ENCODE measurements around the gene DDOST. TPM values are rescaled to one million over a fixed set of nuclear protein-coding genes. Genes with fewer than 3 reads are reported as not detected.

DDOST gene
- polyA plus RNA-seq, 1 of the 3 experiments (the other 2 are of a cell fraction), result 602 TPM

DNA sequence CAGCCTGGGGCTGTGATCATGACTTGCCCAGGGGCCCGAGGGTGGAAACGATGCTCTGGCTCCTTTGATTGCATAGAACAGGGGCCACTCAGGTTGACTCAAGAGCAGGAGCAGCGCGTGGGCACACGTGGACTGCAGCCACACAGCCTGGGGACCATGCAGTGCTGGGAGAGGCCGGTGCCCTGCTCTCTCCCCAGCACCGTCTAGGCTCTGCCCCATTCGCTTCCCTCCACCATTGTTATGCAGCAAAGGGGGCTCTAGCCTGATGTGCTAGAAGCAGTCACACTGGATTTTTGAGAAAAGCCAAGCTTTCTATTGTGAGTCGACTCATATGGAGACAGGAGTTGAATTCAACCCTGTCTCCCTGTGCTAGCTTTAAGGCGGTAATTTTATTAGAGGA is 19.2 kb downstream of the DDOST start:
- H3K9me2 ChIP-seq, result no peaks in the 10 kb centered on the region
- TF ChIP-seq, protein P1, sequence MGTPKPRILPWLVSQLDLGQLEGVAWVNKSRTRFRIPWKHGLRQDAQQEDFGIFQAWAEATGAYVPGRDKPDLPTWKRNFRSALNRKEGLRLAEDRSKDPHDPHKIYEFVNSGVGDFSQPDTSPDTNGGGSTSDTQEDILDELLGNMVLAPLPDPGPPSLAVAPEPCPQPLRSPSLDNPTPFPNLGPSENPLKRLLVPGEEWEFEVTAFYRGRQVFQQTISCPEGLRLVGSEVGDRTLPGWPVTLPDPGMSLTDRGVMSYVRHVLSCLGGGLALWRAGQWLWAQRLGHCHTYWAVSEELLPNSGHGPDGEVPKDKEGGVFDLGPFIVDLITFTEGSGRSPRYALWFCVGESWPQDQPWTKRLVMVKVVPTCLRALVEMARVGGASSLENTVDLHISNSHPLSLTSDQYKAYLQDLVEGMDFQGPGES (IDR thresholded peaks at IDR 0.05; ENCODE audit: low read depth, low read length), result no peak
- no peaks in the 10 kb centered on the region for H3F3A ChIP-seq (replicated peaks; ENCODE audit: insufficient read depth)
- H3K4me3 ChIP-seq (ENCODE audit: low read depth in 2 of 2, low read length in 1 of 2), result no peak overlapping the region
- DNase-seq, result no peak
- no peak overlapping the region for H3K9ac ChIP-seq
- 80% methylated on average over 10 of the region's 10 CpGs for whole genome bisulfite sequencing (ENCODE audit: low lambda C conversion rate)
- no peaks in the 10 kb centered on the region for H3K79me2 ChIP-seq (ENCODE audit: insufficient read depth)
- H3K4me1 ChIP-seq (ENCODE audit: control insufficient read depth in 1 of 2, insufficient read depth in 2 of 2, low read depth in 1 of 2, low read length in 1 of 2), result no peaks in the 10 kb centered on the region
- ChIA-PET CTCF (interaction anchor here (0.9 to 4.8 kb wide), 10 partner anchors 8 to 125 kb away, joined by 3 to 35 read pairs (median 10); partner anchors contain the start of genes DDOST and PINK1), POLR2A (no interaction called here)
- no peaks in the 10 kb centered on the region for H4K20me1 ChIP-seq (ENCODE audit: insufficient read depth)
- H3K27me3 ChIP-seq (ENCODE audit: insufficient read depth), result no peaks in the 10 kb centered on the region
- H3K4me2 ChIP-seq, result no peak overlapping the region
- H2AFZ ChIP-seq (ENCODE audit: low read depth), result no peak overlapping the region
- no peaks in the 10 kb centered on the region for H3K9me3 ChIP-seq
- H3K27ac ChIP-seq (ENCODE audit: low read depth in 2 of 2, low read length in 1 of 2), result no peak overlapping the region
- peaks cover 13 to 21% of the 10 kb centered on the region in 2 experiments for H3K36me3 ChIP-seq (replicated peaks in 1 of 2; ENCODE audit: control insufficient read depth in 1 of 2, insufficient read depth in 2 of 2, low read length in 1 of 2)

DNA sequence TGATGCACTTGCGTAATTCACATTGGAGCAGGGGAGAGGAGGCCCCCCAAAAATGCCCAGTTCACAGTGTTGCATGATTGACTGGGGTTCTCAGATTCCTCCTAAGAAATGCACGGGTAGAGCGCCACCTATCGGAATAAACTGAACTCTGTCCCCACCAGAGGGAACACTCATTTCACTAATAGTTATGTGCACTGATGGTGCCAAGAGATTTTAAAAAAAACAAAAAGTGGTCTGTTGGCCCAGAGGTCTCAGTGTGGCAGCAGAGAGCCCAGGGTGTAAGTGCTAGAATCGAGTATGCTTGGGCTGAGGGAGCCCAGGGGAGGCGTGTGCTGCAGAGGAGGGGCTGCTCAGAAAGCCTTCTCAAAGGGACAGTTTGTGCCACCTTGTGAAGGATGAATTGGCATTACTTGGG is 21.0 kb downstream of the DDOST start:
- DNase-seq, result peak; percentile 79
- TF ChIP-seq, protein P2, sequence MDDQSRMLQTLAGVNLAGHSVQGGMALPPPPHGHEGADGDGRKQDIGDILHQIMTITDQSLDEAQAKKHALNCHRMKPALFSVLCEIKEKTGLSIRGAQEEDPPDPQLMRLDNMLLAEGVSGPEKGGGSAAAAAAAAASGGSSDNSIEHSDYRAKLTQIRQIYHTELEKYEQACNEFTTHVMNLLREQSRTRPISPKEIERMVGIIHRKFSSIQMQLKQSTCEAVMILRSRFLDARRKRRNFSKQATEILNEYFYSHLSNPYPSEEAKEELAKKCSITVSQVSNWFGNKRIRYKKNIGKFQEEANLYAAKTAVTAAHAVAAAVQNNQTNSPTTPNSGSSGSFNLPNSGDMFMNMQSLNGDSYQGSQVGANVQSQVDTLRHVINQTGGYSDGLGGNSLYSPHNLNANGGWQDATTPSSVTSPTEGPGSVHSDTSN (IDR thresholded peaks at IDR 0.05), result 0 out of 2 replicates have a peak, but pooled peaks have one; percentile 27
- TF ChIP-seq NRF1 (IDR thresholded peaks at IDR 0.05; ENCODE audit: low read depth, low read length), result no peak
- TF ChIP-seq YY1 (IDR thresholded peaks at IDR 0.05; ENCODE audit: low read depth), result no peak
- no peak for TF ChIP-seq FOXJ3 (CRISPR knock-in tag; IDR thresholded peaks at IDR 0.05)
- TF ChIP-seq RAD21 (IDR thresholded peaks at IDR 0.05; ENCODE audit: low read length), result peak; percentile 82
- TF ChIP-seq, protein P3, sequence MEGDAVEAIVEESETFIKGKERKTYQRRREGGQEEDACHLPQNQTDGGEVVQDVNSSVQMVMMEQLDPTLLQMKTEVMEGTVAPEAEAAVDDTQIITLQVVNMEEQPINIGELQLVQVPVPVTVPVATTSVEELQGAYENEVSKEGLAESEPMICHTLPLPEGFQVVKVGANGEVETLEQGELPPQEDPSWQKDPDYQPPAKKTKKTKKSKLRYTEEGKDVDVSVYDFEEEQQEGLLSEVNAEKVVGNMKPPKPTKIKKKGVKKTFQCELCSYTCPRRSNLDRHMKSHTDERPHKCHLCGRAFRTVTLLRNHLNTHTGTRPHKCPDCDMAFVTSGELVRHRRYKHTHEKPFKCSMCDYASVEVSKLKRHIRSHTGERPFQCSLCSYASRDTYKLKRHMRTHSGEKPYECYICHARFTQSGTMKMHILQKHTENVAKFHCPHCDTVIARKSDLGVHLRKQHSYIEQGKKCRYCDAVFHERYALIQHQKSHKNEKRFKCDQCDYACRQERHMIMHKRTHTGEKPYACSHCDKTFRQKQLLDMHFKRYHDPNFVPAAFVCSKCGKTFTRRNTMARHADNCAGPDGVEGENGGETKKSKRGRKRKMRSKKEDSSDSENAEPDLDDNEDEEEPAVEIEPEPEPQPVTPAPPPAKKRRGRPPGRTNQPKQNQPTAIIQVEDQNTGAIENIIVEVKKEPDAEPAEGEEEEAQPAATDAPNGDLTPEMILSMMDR (IDR thresholded peaks at IDR 0.05), result peak; percentile 84
- peak; percentile 81 for TF ChIP-seq SMC3 (IDR thresholded peaks at IDR 0.05; ENCODE audit: low read depth, low read length)
- no peak for TF ChIP-seq SIN3A (IDR thresholded peaks at IDR 0.05; ENCODE audit: borderline replicate concordance, low read depth, low read length)
- no peak for TF ChIP-seq RCOR1 (IDR thresholded peaks at IDR 0.05; ENCODE audit: low read length)
- TF ChIP-seq RXRA (IDR thresholded peaks at IDR 0.05; ENCODE audit: borderline replicate concordance, low read depth), result no peak
- TF ChIP-seq POLR2AphosphoS5 (IDR thresholded peaks at IDR 0.05; ENCODE audit: low read depth, low read length), result no peak
- TF ChIP-seq, protein P4, sequence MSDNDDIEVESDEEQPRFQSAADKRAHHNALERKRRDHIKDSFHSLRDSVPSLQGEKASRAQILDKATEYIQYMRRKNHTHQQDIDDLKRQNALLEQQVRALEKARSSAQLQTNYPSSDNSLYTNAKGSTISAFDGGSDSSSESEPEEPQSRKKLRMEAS (IDR thresholded peaks at IDR 0.05; ENCODE audit: low read depth), result no peak
- no peak for TF ChIP-seq ELF1 (IDR thresholded peaks at IDR 0.05)
- TF ChIP-seq, protein P5, sequence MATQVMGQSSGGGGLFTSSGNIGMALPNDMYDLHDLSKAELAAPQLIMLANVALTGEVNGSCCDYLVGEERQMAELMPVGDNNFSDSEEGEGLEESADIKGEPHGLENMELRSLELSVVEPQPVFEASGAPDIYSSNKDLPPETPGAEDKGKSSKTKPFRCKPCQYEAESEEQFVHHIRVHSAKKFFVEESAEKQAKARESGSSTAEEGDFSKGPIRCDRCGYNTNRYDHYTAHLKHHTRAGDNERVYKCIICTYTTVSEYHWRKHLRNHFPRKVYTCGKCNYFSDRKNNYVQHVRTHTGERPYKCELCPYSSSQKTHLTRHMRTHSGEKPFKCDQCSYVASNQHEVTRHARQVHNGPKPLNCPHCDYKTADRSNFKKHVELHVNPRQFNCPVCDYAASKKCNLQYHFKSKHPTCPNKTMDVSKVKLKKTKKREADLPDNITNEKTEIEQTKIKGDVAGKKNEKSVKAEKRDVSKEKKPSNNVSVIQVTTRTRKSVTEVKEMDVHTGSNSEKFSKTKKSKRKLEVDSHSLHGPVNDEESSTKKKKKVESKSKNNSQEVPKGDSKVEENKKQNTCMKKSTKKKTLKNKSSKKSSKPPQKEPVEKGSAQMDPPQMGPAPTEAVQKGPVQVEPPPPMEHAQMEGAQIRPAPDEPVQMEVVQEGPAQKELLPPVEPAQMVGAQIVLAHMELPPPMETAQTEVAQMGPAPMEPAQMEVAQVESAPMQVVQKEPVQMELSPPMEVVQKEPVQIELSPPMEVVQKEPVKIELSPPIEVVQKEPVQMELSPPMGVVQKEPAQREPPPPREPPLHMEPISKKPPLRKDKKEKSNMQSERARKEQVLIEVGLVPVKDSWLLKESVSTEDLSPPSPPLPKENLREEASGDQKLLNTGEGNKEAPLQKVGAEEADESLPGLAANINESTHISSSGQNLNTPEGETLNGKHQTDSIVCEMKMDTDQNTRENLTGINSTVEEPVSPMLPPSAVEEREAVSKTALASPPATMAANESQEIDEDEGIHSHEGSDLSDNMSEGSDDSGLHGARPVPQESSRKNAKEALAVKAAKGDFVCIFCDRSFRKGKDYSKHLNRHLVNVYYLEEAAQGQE (IDR thresholded peaks at IDR 0.05; ENCODE audit: low read depth, low read length), result no peak
- no peaks in the 10 kb centered on the region for H3K79me2 ChIP-seq (ENCODE audit: insufficient read depth)
- no peaks in the 10 kb centered on the region for H3K9me3 ChIP-seq
- no peak overlapping the region for H3K4me2 ChIP-seq
- no peaks in the 10 kb centered on the region for H3K27me3 ChIP-seq (ENCODE audit: insufficient read depth)
- no peak overlapping the region; a peak in 1 of 4 replicates for H3K4me3 ChIP-seq (ENCODE audit: low read depth in 2 of 2, low read length in 1 of 2)
- no peak overlapping the region for H3K9ac ChIP-seq
- no peaks in the 10 kb centered on the region for H3F3A ChIP-seq (replicated peaks; ENCODE audit: insufficient read depth)
- no peak overlapping the region for H3K27ac ChIP-seq (ENCODE audit: low read depth in 2 of 2, low read length in 1 of 2)
- no peaks in the 10 kb centered on the region for H3K4me1 ChIP-seq (ENCODE audit: control insufficient read depth in 1 of 2, insufficient read depth in 2 of 2, low read depth in 1 of 2, low read length in 1 of 2)
- 15% methylated on average over 6 of the region's 6 CpGs for WGBS (ENCODE audit: low lambda C conversion rate)
- ChIA-PET POLR2A (no interaction called here), CTCF (interaction anchor here (0.9 to 10.4 kb wide), 11 partner anchors 7 to 138 kb away, joined by 3 to 97 read pairs (median 12); partner anchors contain the start of genes DDOST, FAM43B and PINK1)
- H4K20me1 ChIP-seq (ENCODE audit: insufficient read depth), result no peaks in the 10 kb centered on the region
- H3K9me2 ChIP-seq, result no peaks in the 10 kb centered on the region
- H3K36me3 ChIP-seq (replicated peaks in 1 of 2; ENCODE audit: control insufficient read depth in 1 of 2, insufficient read depth in 2 of 2, low read length in 1 of 2), result peaks cover 6 to 21% of the 10 kb centered on the region in 2 experiments
- H2AFZ ChIP-seq (ENCODE audit: low read depth), result no peak overlapping the region

Measured in SK-N-SH (cell line).